ENCODE measurements around the gene MYH15. TPM values are rescaled to one million over a fixed set of nuclear protein-coding genes. Genes with fewer than 3 reads are reported as not detected.

The MYH15 gene
- total RNA-seq, 2 experiments from 2014 or later, result 0.09 to 0.58 TPM

- DNase-seq (no peak), ATAC-seq (peak; percentile 33)
- Mint-ChIP-seq H3K4me1 (peaks cover 5% of the 10 kb centered on the region), H3K27me3 (no peaks in the 10 kb centered on the region), H3K4me3 (no peak overlapping the region), H3K27ac (no peak overlapping the region), H3K9me3 (ENCODE audit: low read depth) (no peaks in the 10 kb centered on the region), H3K36me3 (ENCODE audit: low read depth) (no peaks in the 10 kb centered on the region)
- CTCF ChIA-PET, result interaction anchor here (0.5 to 1.8 kb wide), 10 partner anchors 8 to 1827 kb away, joined by 3 to 10 read pairs (median 4); no protein-coding TSS in a partner anchor
- intact Hi-C loops (cut with DNase I, micrococcal nuclease), result loop anchor here (1.0 to 10.0 kb wide), 6 partner anchors 64 to 596 kb away; no protein-coding TSS in a partner anchor
- POLR2A ChIA-PET, result no interaction called here
These were observed 21.8 kb downstream of the MYH15 start for GRCh38 chr3:108488631-108489030.

- Mint-ChIP-seq H3K9me3 (ENCODE audit: low read depth) (no peaks in the 10 kb centered on the region), H3K36me3 (ENCODE audit: low read depth) (no peaks in the 10 kb centered on the region), H3K27me3 (no peaks in the 10 kb centered on the region), H3K27ac (no peak overlapping the region), H3K4me3 (no peak overlapping the region), H3K4me1 (peaks cover 5% of the 10 kb centered on the region)
- intact Hi-C loops (cut with DNase I, micrococcal nuclease), result loop anchor here in 1 of 2 experiments (10.0 kb wide), 1 partner anchor 597 kb away; no protein-coding TSS in a partner anchor
- ChIA-PET POLR2A (no interaction called here), CTCF (interaction anchor here (0.9 to 3.1 kb wide), 5 partner anchors 8 to 427 kb away, joined by 3 to 24 read pairs (median 3); no protein-coding TSS in a partner anchor)
- ATAC-seq (no peak), DNase-seq (no peak)
These were observed 23.0 kb downstream of the MYH15 start for GRCh38 chr3:108487439-108487838.

- Mint-ChIP-seq H3K27me3 (no peaks in the 10 kb centered on the region), H3K27ac (no peak overlapping the region), H3K36me3 (ENCODE audit: low read depth) (no peaks in the 10 kb centered on the region), H3K9me3 (ENCODE audit: low read depth) (no peaks in the 10 kb centered on the region), H3K4me1 (peaks cover 5% of the 10 kb centered on the region), H3K4me3 (no peak overlapping the region)
- DNase-seq (no peak), ATAC-seq (no peak)
- POLR2A ChIA-PET, result no interaction called here
- CTCF ChIA-PET, result interaction anchor here (0.9 to 3.1 kb wide), 6 partner anchors 9 to 428 kb away, joined by 3 to 24 read pairs (median 3); no protein-coding TSS in a partner anchor
- intact Hi-C loops (cut with DNase I, micrococcal nuclease), result loop anchor here in 1 of 2 experiments (10.0 kb wide), 1 partner anchor 598 kb away; no protein-coding TSS in a partner anchor
These were observed 23.5 kb downstream of the MYH15 start for GRCh38 chr3:108486941-108487340.

GRCh38 chr3:108486338-108486737 lies 24.1 kb downstream of the MYH15 start:
- Mint-ChIP-seq H3K36me3 (ENCODE audit: low read depth) (no peaks in the 10 kb centered on the region), H3K4me3 (no peak overlapping the region), H3K27ac (no peak overlapping the region), H3K27me3 (no peaks in the 10 kb centered on the region), H3K9me3 (ENCODE audit: low read depth) (no peaks in the 10 kb centered on the region), H3K4me1 (peaks cover 5% of the 10 kb centered on the region)
- intact Hi-C loops (cut with DNase I, micrococcal nuclease), result loop anchor here in 1 of 2 experiments (10.0 kb wide), 1 partner anchor 598 kb away; no protein-coding TSS in a partner anchor
- ChIA-PET CTCF (interaction anchor here (0.6 to 3.1 kb wide), 7 partner anchors 8 to 333 kb away, joined by 3 to 24 read pairs (median 3); no protein-coding TSS in a partner anchor), POLR2A (no interaction called here)
- ATAC-seq, result no peak
- no peak for DNase-seq

GRCh38 chr3:108485146-108485545 lies 25.2 kb downstream of the MYH15 start:
- peaks cover 5% of the 10 kb centered on the region for H3K4me1 Mint-ChIP-seq
- no peak overlapping the region for H3K4me3 Mint-ChIP-seq
- no peak overlapping the region for H3K27ac Mint-ChIP-seq
- H3K9me3 Mint-ChIP-seq (ENCODE audit: low read depth), result no peaks in the 10 kb centered on the region
- no peaks in the 10 kb centered on the region for H3K27me3 Mint-ChIP-seq
- intact Hi-C loops (cut with DNase I, micrococcal nuclease), result loop anchor here in 1 of 2 experiments (10.0 kb wide), 1 partner anchor 600 kb away; no protein-coding TSS in a partner anchor
- POLR2A ChIA-PET, result no interaction called here
- H3K36me3 Mint-ChIP-seq (ENCODE audit: low read depth), result no peaks in the 10 kb centered on the region
- ATAC-seq (no peak), DNase-seq (no peak)
- CTCF ChIA-PET, result interaction anchor here (0.7 to 3.1 kb wide), 2 partner anchors 7 to 67 kb away, joined by 3 to 24 read pairs; no protein-coding TSS in a partner anchor

- Mint-ChIP-seq H3K9me3 (ENCODE audit: low read depth) (no peaks in the 10 kb centered on the region), H3K4me1 (no peaks in the 10 kb centered on the region), H3K27ac (no peak overlapping the region), H3K27me3 (peaks cover 2% of the 10 kb centered on the region), H3K36me3 (ENCODE audit: low read depth) (no peaks in the 10 kb centered on the region), H3K4me3 (no peak overlapping the region)
- DNase-seq (no peak), ATAC-seq (no peak)
- POLR2A ChIA-PET, result no interaction called here
- intact Hi-C loops (cut with DNase I, micrococcal nuclease), result loop anchor here (5.0 to 10.0 kb wide), 5 partner anchors 72 to 1242 kb away; no protein-coding TSS in a partner anchor
- CTCF ChIA-PET, result interaction anchor here (0.6 to 2.2 kb wide), 5 partner anchors 19 to 1243 kb away, joined by 3 to 14 read pairs (median 3); no protein-coding TSS in a partner anchor
These were observed 31.2 kb downstream of the MYH15 start for GRCh38 chr3:108479224-108479623.

GRCh38 chr3:108477511-108478147 lies 32.8 kb downstream of the MYH15 start:
- Mint-ChIP-seq H3K27me3 (peaks cover 2% of the 10 kb centered on the region), H3K4me3 (no peak overlapping the region), H3K9me3 (ENCODE audit: low read depth) (no peaks in the 10 kb centered on the region), H3K27ac (no peak overlapping the region), H3K36me3 (ENCODE audit: low read depth) (no peaks in the 10 kb centered on the region), H3K4me1 (no peaks in the 10 kb centered on the region)
- peak; percentile 78 for DNase-seq
- intact Hi-C loops (cut with DNase I, micrococcal nuclease), result loop anchor here (1.0 to 10.0 kb wide), 7 partner anchors 70 to 1241 kb away; no protein-coding TSS in a partner anchor
- CTCF ChIA-PET, result interaction anchor here (0.5 to 2.2 kb wide), 43 partner anchors 8 to 1242 kb away, joined by 3 to 24 read pairs (median 3); no protein-coding TSS in a partner anchor
- POLR2A ChIA-PET, result interaction anchor here (0.5 to 1.0 kb wide), 2 partner anchors 67 to 550 kb away, joined by 3 to 7 read pairs; no protein-coding TSS in a partner anchor
- ATAC-seq, result peak; percentile 79

GRCh38 chr3:108475220-108475782 lies 35.1 kb downstream of the MYH15 start:
- Mint-ChIP-seq H3K4me1 (peaks cover 5% of the 10 kb centered on the region), H3K27me3 (peaks cover 2% of the 10 kb centered on the region), H3K9me3 (ENCODE audit: low read depth) (no peaks in the 10 kb centered on the region), H3K36me3 (ENCODE audit: low read depth) (no peaks in the 10 kb centered on the region), H3K4me3 (no peak overlapping the region), H3K27ac (no peak overlapping the region)
- ATAC-seq, result no peak
- intact Hi-C loops (cut with DNase I, micrococcal nuclease), result loop anchor here (5.0 to 10.0 kb wide), 5 partner anchors 68 to 1238 kb away; no protein-coding TSS in a partner anchor
- DNase-seq, result no peak
- CTCF ChIA-PET, result interaction anchor here (0.8 to 2.5 kb wide), 10 partner anchors 12 to 537 kb away, joined by 3 to 10 read pairs (median 3); no protein-coding TSS in a partner anchor
- POLR2A ChIA-PET, result no interaction called here

GRCh38 chr3:108474581-108474980 lies 35.8 kb downstream of the MYH15 start:
- POLR2A ChIA-PET, result no interaction called here
- CTCF ChIA-PET, result interaction anchor here (0.6 to 2.5 kb wide), 11 partner anchors 12 to 746 kb away, joined by 3 to 10 read pairs (median 3); partner anchors contain the start of genes CIP2A and DZIP3
- peaks cover 5% of the 10 kb centered on the region for H3K4me1 Mint-ChIP-seq

GRCh38 chr3:108473711-108474110 lies 36.7 kb downstream of the MYH15 start:
- ChIA-PET CTCF (interaction anchor here (0.7 to 2.5 kb wide), 4 partner anchors 16 to 745 kb away, joined by 3 to 10 read pairs (median 6); no protein-coding TSS in a partner anchor), POLR2A (no interaction called here)
- Mint-ChIP-seq H3K27ac (no peak overlapping the region), H3K36me3 (ENCODE audit: low read depth) (no peaks in the 10 kb centered on the region), H3K4me1 (peaks cover 5% of the 10 kb centered on the region), H3K9me3 (ENCODE audit: low read depth) (no peaks in the 10 kb centered on the region), H3K27me3 (peaks cover 1% of the 10 kb centered on the region), H3K4me3 (no peak overlapping the region)
- intact Hi-C loops (cut with DNase I, micrococcal nuclease), result loop anchor here (10.0 kb wide), 1 partner anchor 799 kb away; no protein-coding TSS in a partner anchor
- ATAC-seq, result no peak
- DNase-seq, result no peak

More at GRCh38 chr3:108474581-108474980, 35.8 kb downstream of the MYH15 start:
- H3K4me3 Mint-ChIP-seq, result no peak overlapping the region
- H3K27ac Mint-ChIP-seq, result no peak overlapping the region
- intact Hi-C loops (cut with DNase I, micrococcal nuclease), result loop anchor here (10.0 kb wide), 1 partner anchor 800 kb away; no protein-coding TSS in a partner anchor
- DNase-seq, result no peak
- no peaks in the 10 kb centered on the region for H3K9me3 Mint-ChIP-seq (ENCODE audit: low read depth)
- ATAC-seq, result no peak
- no peaks in the 10 kb centered on the region for H3K36me3 Mint-ChIP-seq (ENCODE audit: low read depth)
- H3K27me3 Mint-ChIP-seq, result peaks cover 2% of the 10 kb centered on the region

- H3K4me1 Mint-ChIP-seq, result peaks cover 5% of the 10 kb centered on the region
- DNase-seq, result no peak
- H3K9me3 Mint-ChIP-seq (ENCODE audit: low read depth), result no peaks in the 10 kb centered on the region
- intact Hi-C loops (cut with DNase I, micrococcal nuclease), result loop anchor here (10.0 kb wide), 1 partner anchor 797 kb away; no protein-coding TSS in a partner anchor
- peak; percentile 76 for ATAC-seq
- ChIA-PET POLR2A (no interaction called here), CTCF (interaction anchor here (1.0 kb wide), 1 partner anchor 34 kb away, joined by 3 read pairs; no protein-coding TSS in a partner anchor)
- no peaks in the 10 kb centered on the region for H3K27me3 Mint-ChIP-seq
- H3K4me3 Mint-ChIP-seq, result no peak overlapping the region
- H3K27ac Mint-ChIP-seq, result no peak overlapping the region
- H3K36me3 Mint-ChIP-seq (ENCODE audit: low read depth), result no peaks in the 10 kb centered on the region
These were observed 38.3 kb downstream of the MYH15 start for GRCh38 chr3:108472001-108472591.
